PFSK-1 (cell line): ENCODE results near the gene OR4A16.

ENCODE experiments used
- TF ChIP-seq, protein P1 (sequence below), 2 experiments: IDR thresholded peaks; 2 replicates each; pipeline versions ENCODE4 v1.6.1 to v1.8.0; 2011 to 2012; ENCODE audit warnings: low read depth in 2 of 2, low read length in 2 of 2, control low read depth in 1 of 2, inconsistent platforms in 1 of 2, mild to moderate bottlenecking in 1 of 2, moderate library complexity in 1 of 2; ENCODE audit not compliant: insufficient read depth in 1 of 2

OR4A16 gene

DNA sequence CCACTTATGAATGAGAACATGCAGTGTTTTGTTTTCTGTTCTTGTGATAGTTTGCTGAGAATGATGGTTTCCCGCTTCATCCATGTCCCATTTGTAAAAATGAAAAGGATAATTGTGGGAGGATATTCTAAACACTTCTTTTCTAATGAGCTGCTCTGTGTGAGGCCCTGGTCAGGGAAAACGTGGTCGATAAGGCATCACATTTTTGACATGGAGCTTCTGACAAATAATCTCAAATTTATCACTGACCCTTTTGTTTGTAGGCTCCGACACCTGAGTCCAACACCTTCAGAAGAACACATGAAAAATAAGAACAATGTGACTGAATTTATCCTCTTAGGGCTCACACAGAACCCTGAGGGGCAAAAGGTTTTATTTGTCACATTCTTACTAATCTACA is 24.7 kb downstream of the OR4A16 start, which contains the start of gene OR4A15:
Gene OR4A15, plus strand, starts transcription at position 301 of the 400 bp plus-strand sequence. Its CDS starts 0 bp downstream, at position 301.
- TF ChIP-seq, protein P1, sequence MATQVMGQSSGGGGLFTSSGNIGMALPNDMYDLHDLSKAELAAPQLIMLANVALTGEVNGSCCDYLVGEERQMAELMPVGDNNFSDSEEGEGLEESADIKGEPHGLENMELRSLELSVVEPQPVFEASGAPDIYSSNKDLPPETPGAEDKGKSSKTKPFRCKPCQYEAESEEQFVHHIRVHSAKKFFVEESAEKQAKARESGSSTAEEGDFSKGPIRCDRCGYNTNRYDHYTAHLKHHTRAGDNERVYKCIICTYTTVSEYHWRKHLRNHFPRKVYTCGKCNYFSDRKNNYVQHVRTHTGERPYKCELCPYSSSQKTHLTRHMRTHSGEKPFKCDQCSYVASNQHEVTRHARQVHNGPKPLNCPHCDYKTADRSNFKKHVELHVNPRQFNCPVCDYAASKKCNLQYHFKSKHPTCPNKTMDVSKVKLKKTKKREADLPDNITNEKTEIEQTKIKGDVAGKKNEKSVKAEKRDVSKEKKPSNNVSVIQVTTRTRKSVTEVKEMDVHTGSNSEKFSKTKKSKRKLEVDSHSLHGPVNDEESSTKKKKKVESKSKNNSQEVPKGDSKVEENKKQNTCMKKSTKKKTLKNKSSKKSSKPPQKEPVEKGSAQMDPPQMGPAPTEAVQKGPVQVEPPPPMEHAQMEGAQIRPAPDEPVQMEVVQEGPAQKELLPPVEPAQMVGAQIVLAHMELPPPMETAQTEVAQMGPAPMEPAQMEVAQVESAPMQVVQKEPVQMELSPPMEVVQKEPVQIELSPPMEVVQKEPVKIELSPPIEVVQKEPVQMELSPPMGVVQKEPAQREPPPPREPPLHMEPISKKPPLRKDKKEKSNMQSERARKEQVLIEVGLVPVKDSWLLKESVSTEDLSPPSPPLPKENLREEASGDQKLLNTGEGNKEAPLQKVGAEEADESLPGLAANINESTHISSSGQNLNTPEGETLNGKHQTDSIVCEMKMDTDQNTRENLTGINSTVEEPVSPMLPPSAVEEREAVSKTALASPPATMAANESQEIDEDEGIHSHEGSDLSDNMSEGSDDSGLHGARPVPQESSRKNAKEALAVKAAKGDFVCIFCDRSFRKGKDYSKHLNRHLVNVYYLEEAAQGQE (IDR thresholded peaks at IDR 0.05; ENCODE audit: insufficient read depth in 1 of 2, low read depth in 2 of 2, low read length in 2 of 2): no peak
